Measurements from ENCODE around the gene PAOX. TPM values are rescaled to one million over a fixed set of nuclear protein-coding genes. Genes with fewer than 3 reads are reported as not detected.
"Not testable (repeated sequence)": the region's sequence is repeated elsewhere in the genome, so short reads cannot be mapped to it uniquely, and the experiment has no call there.

The PAOX gene
- total and polyA plus RNA-seq, 2 of the 4 experiments (the other 2 are of a cell fraction) = 3.8 to 4.5 TPM

GRCh38 chr10:133376183-133376582 lies 2.9 kb upstream of the PAOX start:
- H4K5ac ChIP-seq (ENCODE audit: low read depth, low read length); H2AK5ac ChIP-seq (ENCODE audit: low read depth, low read length); in situ Hi-C loops (cut with MboI; ENCODE audit: low sequenced_read_pairs); H3K9ac ChIP-seq (ENCODE audit: low read depth, low read length); H4K8ac ChIP-seq (ENCODE audit: low read depth in 2 of 2, low read length in 2 of 2); DNase-seq; H3K9me3 ChIP-seq (ENCODE audit: control insufficient read depth, insufficient read depth, low read length); H2AK9ac ChIP-seq (replicated peaks; ENCODE audit: low read depth, low read length, poor library complexity); H3K27me3 ChIP-seq (ENCODE audit: control insufficient read depth, insufficient read depth, low read length); H3K56ac ChIP-seq (ENCODE audit: extremely low read depth, insufficient read depth, low read length); H3K4ac ChIP-seq (ENCODE audit: low read depth, low read length); H3K4me1 ChIP-seq (ENCODE audit: control insufficient read depth, insufficient read depth, low read length); H3K27ac ChIP-seq (ENCODE audit: insufficient read depth, low read length); H3K9me1 ChIP-seq (ENCODE audit: insufficient read depth, low read length); H3K4me2 ChIP-seq (ENCODE audit: low read depth, low read length); ATAC-seq (ENCODE audit: low read depth); H4K91ac ChIP-seq (ENCODE audit: insufficient read depth, low read depth, low read length); dilution Hi-C loops (cut with HindIII; ENCODE audit: low sequenced_read_pairs, unreplicated experiment); H3K23ac ChIP-seq (ENCODE audit: low read depth, low read length); H4K20me1 ChIP-seq (ENCODE audit: insufficient read depth, low read length); BruUV-seq (replicated peaks); H3K4me3 ChIP-seq (ENCODE audit: insufficient read depth, low read depth, low read length); H2BK20ac ChIP-seq (ENCODE audit: low read depth, low read length); H3K36me3 ChIP-seq (ENCODE audit: control insufficient read depth, insufficient read depth, low read length); H3K14ac ChIP-seq (replicated peaks; ENCODE audit: low read depth, low read length); H2BK120ac ChIP-seq (ENCODE audit: low read depth, low read length); H2AFZ ChIP-seq (replicated peaks; ENCODE audit: low read length, poor library complexity); CTCF ChIA-PET; POLR2A ChIA-PET (ENCODE audit: unreplicated experiment); H3K18ac ChIP-seq (ENCODE audit: low read depth, low read length); H2BK5ac ChIP-seq (ENCODE audit: low read depth, low read length, poor library complexity, severe bottlenecking); H2BK15ac ChIP-seq (ENCODE audit: low read depth, low read length): not testable (repeated sequence)
- peaks cover 6 to 22% of the 10 kb centered on the region in 2 experiments; a peak in 3 of 4 replicates for H3K79me1 ChIP-seq (ENCODE audit: low read depth in 1 of 2, low read length in 2 of 2)
- intact Hi-C loops (cut with micrococcal nuclease) = loop anchor here (10.0 kb wide), 1 partner anchor 51 kb away; no protein-coding TSS in a partner anchor
- no CpG with 5 or more reads among the region's 5 CpGs for WGBS, 2 experiments (ENCODE audit: extremely low coverage in 2 of 2, insufficient read length in 1 of 2)
